Measurements from ENCODE around the gene CRELD2.
A peak's percentile ranks its signal among the peaks of the same experiment; 100 is the strongest.

Gene CRELD2

DNA sequence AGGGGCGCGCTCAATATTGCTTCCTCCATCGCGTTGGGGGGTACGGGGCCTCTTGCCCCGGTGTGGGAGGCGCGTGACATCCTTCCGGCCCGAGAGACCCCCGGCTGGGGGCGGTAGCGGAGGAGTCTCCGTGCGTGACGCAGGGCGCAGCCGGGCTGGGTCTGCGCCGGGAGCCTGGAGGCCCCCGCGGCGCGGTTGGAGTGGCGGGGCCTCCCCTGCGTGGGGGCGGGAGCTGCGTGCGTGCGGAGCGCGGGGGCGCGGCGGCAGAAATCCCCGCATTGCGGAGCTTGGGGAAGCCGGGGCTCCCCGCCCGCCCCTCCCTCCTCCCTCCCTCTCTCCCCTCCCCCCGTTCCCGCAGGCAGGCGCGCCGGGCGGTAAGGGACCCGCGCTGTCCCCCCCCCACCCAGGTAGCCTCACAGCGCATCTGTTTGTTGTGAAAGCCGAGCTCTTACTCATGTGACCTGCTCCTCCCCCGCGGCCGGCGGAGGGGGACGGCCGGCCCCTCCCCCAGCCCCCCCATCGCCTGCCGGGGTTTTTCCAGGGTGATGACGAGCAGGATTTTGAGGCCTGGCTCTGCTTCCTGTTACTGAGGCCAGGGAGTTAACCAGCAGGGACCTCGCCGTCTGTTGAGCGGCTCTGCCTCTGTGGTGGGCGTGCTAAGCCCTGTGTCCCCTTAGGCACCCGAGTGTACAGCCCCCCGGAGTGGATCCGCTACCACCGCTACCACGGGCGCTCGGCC is 43.7 kb downstream of the CRELD2 start (continued):
- TF ChIP-seq, protein P1, sequence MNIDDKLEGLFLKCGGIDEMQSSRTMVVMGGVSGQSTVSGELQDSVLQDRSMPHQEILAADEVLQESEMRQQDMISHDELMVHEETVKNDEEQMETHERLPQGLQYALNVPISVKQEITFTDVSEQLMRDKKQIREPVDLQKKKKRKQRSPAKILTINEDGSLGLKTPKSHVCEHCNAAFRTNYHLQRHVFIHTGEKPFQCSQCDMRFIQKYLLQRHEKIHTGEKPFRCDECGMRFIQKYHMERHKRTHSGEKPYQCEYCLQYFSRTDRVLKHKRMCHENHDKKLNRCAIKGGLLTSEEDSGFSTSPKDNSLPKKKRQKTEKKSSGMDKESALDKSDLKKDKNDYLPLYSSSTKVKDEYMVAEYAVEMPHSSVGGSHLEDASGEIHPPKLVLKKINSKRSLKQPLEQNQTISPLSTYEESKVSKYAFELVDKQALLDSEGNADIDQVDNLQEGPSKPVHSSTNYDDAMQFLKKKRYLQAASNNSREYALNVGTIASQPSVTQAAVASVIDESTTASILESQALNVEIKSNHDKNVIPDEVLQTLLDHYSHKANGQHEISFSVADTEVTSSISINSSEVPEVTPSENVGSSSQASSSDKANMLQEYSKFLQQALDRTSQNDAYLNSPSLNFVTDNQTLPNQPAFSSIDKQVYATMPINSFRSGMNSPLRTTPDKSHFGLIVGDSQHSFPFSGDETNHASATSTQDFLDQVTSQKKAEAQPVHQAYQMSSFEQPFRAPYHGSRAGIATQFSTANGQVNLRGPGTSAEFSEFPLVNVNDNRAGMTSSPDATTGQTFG (tag by site-specific recombination; IDR thresholded peaks at IDR 0.05; ENCODE audit: borderline replicate concordance), result no peak
- no peak for TF ChIP-seq ZNF114 (tag by site-specific recombination; IDR thresholded peaks at IDR 0.05)
- TF ChIP-seq ZBTB48 (tag by site-specific recombination; IDR thresholded peaks at IDR 0.05), result peak; percentile 55; the same call in 1 of the 2 replicates
- TF ChIP-seq GLIS2 (tag by site-specific recombination; IDR thresholded peaks at IDR 0.05), result peak; percentile 92; the same call in 1 of the 2 replicates
- TF ChIP-seq KLF16 (tag by site-specific recombination; IDR thresholded peaks at IDR 0.05), result peak; percentile 64
- TF ChIP-seq, protein P2, sequence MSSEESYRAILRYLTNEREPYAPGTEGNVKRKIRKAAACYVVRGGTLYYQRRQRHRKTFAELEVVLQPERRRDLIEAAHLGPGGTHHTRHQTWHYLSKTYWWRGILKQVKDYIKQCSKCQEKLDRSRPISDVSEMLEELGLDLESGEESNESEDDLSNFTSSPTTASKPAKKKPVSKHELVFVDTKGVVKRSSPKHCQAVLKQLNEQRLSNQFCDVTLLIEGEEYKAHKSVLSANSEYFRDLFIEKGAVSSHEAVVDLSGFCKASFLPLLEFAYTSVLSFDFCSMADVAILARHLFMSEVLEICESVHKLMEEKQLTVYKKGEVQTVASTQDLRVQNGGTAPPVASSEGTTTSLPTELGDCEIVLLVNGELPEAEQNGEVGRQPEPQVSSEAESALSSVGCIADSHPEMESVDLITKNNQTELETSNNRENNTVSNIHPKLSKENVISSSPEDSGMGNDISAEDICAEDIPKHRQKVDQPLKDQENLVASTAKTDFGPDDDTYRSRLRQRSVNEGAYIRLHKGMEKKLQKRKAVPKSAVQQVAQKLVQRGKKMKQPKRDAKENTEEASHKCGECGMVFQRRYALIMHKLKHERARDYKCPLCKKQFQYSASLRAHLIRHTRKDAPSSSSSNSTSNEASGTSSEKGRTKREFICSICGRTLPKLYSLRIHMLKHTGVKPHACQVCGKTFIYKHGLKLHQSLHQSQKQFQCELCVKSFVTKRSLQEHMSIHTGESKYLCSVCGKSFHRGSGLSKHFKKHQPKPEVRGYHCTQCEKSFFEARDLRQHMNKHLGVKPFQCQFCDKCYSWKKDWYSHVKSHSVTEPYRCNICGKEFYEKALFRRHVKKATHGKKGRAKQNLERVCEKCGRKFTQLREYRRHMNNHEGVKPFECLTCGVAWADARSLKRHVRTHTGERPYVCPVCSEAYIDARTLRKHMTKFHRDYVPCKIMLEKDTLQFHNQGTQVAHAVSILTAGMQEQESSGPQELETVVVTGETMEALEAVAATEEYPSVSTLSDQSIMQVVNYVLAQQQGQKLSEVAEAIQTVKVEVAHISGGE (tag by site-specific recombination; conservative IDR thresholded peaks at IDR 0.05; ENCODE audit: low read depth), result 0 out of 2 replicates have a peak, but pooled peaks have one; percentile 6
- peak; percentile 66 for TF ChIP-seq SP3 (tag by site-specific recombination; IDR thresholded peaks at IDR 0.05)
- peak; percentile 49 for TF ChIP-seq OSR2 (tag by site-specific recombination; IDR thresholded peaks at IDR 0.05)
- TF ChIP-seq, protein P3, sequence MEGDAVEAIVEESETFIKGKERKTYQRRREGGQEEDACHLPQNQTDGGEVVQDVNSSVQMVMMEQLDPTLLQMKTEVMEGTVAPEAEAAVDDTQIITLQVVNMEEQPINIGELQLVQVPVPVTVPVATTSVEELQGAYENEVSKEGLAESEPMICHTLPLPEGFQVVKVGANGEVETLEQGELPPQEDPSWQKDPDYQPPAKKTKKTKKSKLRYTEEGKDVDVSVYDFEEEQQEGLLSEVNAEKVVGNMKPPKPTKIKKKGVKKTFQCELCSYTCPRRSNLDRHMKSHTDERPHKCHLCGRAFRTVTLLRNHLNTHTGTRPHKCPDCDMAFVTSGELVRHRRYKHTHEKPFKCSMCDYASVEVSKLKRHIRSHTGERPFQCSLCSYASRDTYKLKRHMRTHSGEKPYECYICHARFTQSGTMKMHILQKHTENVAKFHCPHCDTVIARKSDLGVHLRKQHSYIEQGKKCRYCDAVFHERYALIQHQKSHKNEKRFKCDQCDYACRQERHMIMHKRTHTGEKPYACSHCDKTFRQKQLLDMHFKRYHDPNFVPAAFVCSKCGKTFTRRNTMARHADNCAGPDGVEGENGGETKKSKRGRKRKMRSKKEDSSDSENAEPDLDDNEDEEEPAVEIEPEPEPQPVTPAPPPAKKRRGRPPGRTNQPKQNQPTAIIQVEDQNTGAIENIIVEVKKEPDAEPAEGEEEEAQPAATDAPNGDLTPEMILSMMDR (tag by site-specific recombination; IDR thresholded peaks at IDR 0.05), result peak; percentile 13; the same call in 1 of the 2 replicates
- TF ChIP-seq, protein P4, sequence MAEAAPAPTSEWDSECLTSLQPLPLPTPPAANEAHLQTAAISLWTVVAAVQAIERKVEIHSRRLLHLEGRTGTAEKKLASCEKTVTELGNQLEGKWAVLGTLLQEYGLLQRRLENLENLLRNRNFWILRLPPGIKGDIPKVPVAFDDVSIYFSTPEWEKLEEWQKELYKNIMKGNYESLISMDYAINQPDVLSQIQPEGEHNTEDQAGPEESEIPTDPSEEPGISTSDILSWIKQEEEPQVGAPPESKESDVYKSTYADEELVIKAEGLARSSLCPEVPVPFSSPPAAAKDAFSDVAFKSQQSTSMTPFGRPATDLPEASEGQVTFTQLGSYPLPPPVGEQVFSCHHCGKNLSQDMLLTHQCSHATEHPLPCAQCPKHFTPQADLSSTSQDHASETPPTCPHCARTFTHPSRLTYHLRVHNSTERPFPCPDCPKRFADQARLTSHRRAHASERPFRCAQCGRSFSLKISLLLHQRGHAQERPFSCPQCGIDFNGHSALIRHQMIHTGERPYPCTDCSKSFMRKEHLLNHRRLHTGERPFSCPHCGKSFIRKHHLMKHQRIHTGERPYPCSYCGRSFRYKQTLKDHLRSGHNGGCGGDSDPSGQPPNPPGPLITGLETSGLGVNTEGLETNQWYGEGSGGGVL (tag by site-specific recombination; IDR thresholded peaks at IDR 0.05), result peak; percentile 95
- peak; percentile 18; the same call in 1 of the 2 replicates for TF ChIP-seq ZBTB21 (tag by site-specific recombination; IDR thresholded peaks at IDR 0.05)
- no peak for TF ChIP-seq ZNF707 (tag by site-specific recombination; IDR thresholded peaks at IDR 0.05)
- 0 out of 2 replicates have a peak, but pooled peaks have one; percentile 42 for TF ChIP-seq ZNF501 (tag by site-specific recombination; IDR thresholded peaks at IDR 0.05)
- no peak for TF ChIP-seq ZNF660 (tag by site-specific recombination; IDR thresholded peaks at IDR 0.05)
- no peak for TF ChIP-seq ZNF23 (tag by site-specific recombination; IDR thresholded peaks at IDR 0.05; ENCODE audit: borderline replicate concordance)
- peak; percentile 65; the same call in 1 of the 2 replicates for TF ChIP-seq KLF9 (tag by site-specific recombination; IDR thresholded peaks at IDR 0.05; ENCODE audit: low read depth)
- TF ChIP-seq, protein P5, sequence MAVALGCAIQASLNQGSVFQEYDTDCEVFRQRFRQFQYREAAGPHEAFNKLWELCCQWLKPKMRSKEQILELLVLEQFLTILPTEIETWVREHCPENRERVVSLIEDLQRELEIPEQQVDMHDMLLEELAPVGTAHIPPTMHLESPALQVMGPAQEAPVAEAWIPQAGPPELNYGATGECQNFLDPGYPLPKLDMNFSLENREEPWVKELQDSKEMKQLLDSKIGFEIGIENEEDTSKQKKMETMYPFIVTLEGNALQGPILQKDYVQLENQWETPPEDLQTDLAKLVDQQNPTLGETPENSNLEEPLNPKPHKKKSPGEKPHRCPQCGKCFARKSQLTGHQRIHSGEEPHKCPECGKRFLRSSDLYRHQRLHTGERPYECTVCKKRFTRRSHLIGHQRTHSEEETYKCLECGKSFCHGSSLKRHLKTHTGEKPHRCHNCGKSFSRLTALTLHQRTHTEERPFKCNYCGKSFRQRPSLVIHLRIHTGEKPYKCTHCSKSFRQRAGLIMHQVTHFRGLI (tag by site-specific recombination; IDR thresholded peaks at IDR 0.05), result no peak
- no peak for TF ChIP-seq SETDB1 (IDR thresholded peaks at IDR 0.05; ENCODE audit: insufficient read length, low read length)
- peak; percentile 8 for TF ChIP-seq ZIC2 (tag by site-specific recombination; IDR thresholded peaks at IDR 0.05)
- TF ChIP-seq ZNF423 (tag by site-specific recombination; IDR thresholded peaks at IDR 0.05), result no peak
- no peak for TF ChIP-seq ZNF529 (tag by site-specific recombination; IDR thresholded peaks at IDR 0.05; ENCODE audit: insufficient replicate concordance)
- TF ChIP-seq ZNF112 (tag by site-specific recombination; IDR thresholded peaks at IDR 0.05), result no peak
- no peak for TF ChIP-seq ZNF626 (tag by site-specific recombination; IDR thresholded peaks at IDR 0.05)
- TF ChIP-seq HOXA7 (CRISPR knock-in tag; IDR thresholded peaks at IDR 0.05; ENCODE audit: borderline replicate concordance), result no peak
- TF ChIP-seq KLF8 (tag by site-specific recombination; IDR thresholded peaks at IDR 0.05), result peak; percentile 77
- no peak for TF ChIP-seq ZNF560 (tag by site-specific recombination; IDR thresholded peaks at IDR 0.05; ENCODE audit: borderline replicate concordance)
- TF ChIP-seq ZNF629 (tag by site-specific recombination; IDR thresholded peaks at IDR 0.05), result peak; percentile 62

All from HEK293 (cell line).